ENCODE measurements around the gene MINDY2.

DNA sequence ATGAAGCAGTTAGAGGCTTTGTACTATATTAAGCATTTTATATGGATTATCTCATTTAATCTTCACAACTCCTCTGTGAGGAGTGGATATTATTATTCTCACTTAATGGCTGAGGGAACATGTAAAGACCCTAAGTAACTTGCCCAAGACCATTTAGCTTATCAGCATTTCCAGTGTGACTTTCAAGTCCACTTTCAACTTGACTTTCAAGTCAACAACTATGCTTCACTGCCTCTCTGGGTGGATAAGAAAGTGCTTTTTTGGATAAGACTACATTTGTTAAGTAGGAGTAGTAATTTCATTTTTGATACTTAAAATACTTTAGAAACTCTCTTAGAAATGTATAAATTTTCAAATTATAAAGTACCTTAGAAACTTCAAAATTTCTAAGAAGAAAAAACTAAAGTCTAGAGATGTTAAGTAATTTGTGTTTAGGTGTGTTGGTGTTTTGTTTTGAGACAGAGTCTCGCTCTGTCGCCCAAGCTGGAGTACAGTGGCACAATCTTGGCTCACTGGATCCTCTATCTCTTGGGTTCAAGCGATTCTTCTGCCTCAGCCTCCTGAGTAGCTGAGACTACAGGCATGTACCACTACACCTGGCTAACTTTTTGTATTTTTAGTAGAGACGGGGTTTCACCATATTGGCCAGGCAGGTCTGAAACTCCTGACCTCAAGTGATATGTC is 71.8 kb downstream of the MINDY2 start:
- TF ChIP-seq, protein P1, sequence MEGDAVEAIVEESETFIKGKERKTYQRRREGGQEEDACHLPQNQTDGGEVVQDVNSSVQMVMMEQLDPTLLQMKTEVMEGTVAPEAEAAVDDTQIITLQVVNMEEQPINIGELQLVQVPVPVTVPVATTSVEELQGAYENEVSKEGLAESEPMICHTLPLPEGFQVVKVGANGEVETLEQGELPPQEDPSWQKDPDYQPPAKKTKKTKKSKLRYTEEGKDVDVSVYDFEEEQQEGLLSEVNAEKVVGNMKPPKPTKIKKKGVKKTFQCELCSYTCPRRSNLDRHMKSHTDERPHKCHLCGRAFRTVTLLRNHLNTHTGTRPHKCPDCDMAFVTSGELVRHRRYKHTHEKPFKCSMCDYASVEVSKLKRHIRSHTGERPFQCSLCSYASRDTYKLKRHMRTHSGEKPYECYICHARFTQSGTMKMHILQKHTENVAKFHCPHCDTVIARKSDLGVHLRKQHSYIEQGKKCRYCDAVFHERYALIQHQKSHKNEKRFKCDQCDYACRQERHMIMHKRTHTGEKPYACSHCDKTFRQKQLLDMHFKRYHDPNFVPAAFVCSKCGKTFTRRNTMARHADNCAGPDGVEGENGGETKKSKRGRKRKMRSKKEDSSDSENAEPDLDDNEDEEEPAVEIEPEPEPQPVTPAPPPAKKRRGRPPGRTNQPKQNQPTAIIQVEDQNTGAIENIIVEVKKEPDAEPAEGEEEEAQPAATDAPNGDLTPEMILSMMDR (IDR thresholded peaks at IDR 0.05), result no peak
- TF ChIP-seq POLR2A (IDR thresholded peaks at IDR 0.05), result no peak
